Fibroblast of upper back skin (primary cell): Measurements from ENCODE around the gene RAB2B.

Experiments
- DNase-seq: peaks from one replicate; pipeline ENCODE4 v3.0.0-alpha.2; 2013

The RAB2B gene

GRCh38 chr14:21476925-21477681, at the start of gene RAB2B, which contains the start of gene TOX4:
Gene RAB2B, minus strand, starts transcription at chr14:21476959. Its CDS starts 87 bp downstream, at chr14:21476872.
Gene TOX4, plus strand, starts transcription at chr14:21477195. Its CDS starts 84 bp downstream, at chr14:21477279.
- DNase-seq, result peak; percentile 98

GRCh38 chr14:21525962-21526671, 49.4 kb upstream of the RAB2B start, which contains the start of gene SALL2:
Gene SALL2, minus strand, starts transcription at chr14:21526346. Its CDS starts 219 bp downstream, at chr14:21526127.
- peak; percentile 74 for DNase-seq

- DNase-seq, result peak; percentile 13
Measured at GRCh38 chr14:21525571-21525961, 48.8 kb upstream of the RAB2B start.

- no peak for DNase-seq
Measured at GRCh38 chr14:21524575-21525490, 48.1 kb upstream of the RAB2B start.

GRCh38 chr14:21523203-21523602, 46.4 kb upstream of the RAB2B start:
- DNase-seq, result no peak

- peak; percentile 82 for DNase-seq
Measured at GRCh38 chr14:21521501-21521900, 44.7 kb upstream of the RAB2B start.

GRCh38 chr14:21520767-21521166, 44.0 kb upstream of the RAB2B start:
- no peak for DNase-seq

- DNase-seq, result no peak
Measured at GRCh38 chr14:21518725-21519124, 42.0 kb upstream of the RAB2B start.

- no peak for DNase-seq
Measured at GRCh38 chr14:21514341-21514740, 37.6 kb upstream of the RAB2B start.

GRCh38 chr14:21510735-21511657, 34.2 kb upstream of the RAB2B start, which contains the start of gene METTL3:
Gene METTL3, minus strand, starts transcription at chr14:21511340. Its CDS starts 117 bp downstream, at chr14:21511223.
- peak; percentile 99 for DNase-seq

GRCh38 chr14:21509432-21510143, 32.8 kb upstream of the RAB2B start:
- no peak for DNase-seq

- no peak for DNase-seq
Measured at GRCh38 chr14:21506557-21506956, 29.8 kb upstream of the RAB2B start.

GRCh38 chr14:21505012-21505553, 28.3 kb upstream of the RAB2B start:
- no peak for DNase-seq

GRCh38 chr14:21503376-21503775, 26.6 kb upstream of the RAB2B start:
- no peak for DNase-seq

GRCh38 chr14:21501568-21501967, 24.8 kb upstream of the RAB2B start:
- no peak for DNase-seq

GRCh38 chr14:21498540-21499526, 22.1 kb upstream of the RAB2B start:
- peak; percentile 46 for DNase-seq

- DNase-seq, result no peak
Measured at GRCh38 chr14:21496453-21496852, 19.7 kb upstream of the RAB2B start.

GRCh38 chr14:21494902-21495762, 18.4 kb upstream of the RAB2B start:
- peak; percentile 52 for DNase-seq
